ENCODE data around the gene NELL1.

Gene NELL1

GRCh38 chr11:21066030-21066429, 396.6 kb downstream of the NELL1 start:
- Histone ChIP-seq H3F3A (ENCODE audit: control insufficient read depth, insufficient read depth) (no peaks in the 10 kb centered on the region), H3K4me2 (ENCODE audit: low read length) (no peak overlapping the region), H3K27me3 (ENCODE audit: control insufficient read depth, low read length) (no peaks in the 10 kb centered on the region), H3K9me3 (ENCODE audit: control insufficient read depth, insufficient read depth, low read length) (no peaks in the 10 kb centered on the region), H3K9me2 (replicated peaks; ENCODE audit: control insufficient read depth, low read length) (no peaks in the 10 kb centered on the region), H4K20me1 (ENCODE audit: control insufficient read depth, insufficient read depth, low read depth, low read length) (no peaks in the 10 kb centered on the region), H3K4me3 (ENCODE audit: low read length) (no peak overlapping the region), H3K36me3 (ENCODE audit: control insufficient read depth, low read length) (no peaks in the 10 kb centered on the region), H3K27ac (ENCODE audit: low read depth, low read length) (no peak overlapping the region), H3K4me1 (ENCODE audit: control insufficient read depth, low read length) (no peaks in the 10 kb centered on the region), H3K79me2 (ENCODE audit: control insufficient read depth, low read length) (no peaks in the 10 kb centered on the region)
- TF ChIP-seq CTCF (IDR thresholded peaks at IDR 0.05; ENCODE audit: low read depth, low read length, poor library complexity, severe bottlenecking): no peak
- TF ChIP-seq EZH2phosphoT487 (IDR thresholded peaks at IDR 0.05; ENCODE audit: borderline replicate concordance, low read length): no peak

- Histone ChIP-seq H3K4me3 (ENCODE audit: low read length) (no peak overlapping the region), H3F3A (ENCODE audit: control insufficient read depth, insufficient read depth) (no peaks in the 10 kb centered on the region), H3K4me1 (ENCODE audit: control insufficient read depth, low read length) (no peaks in the 10 kb centered on the region), H3K36me3 (ENCODE audit: control insufficient read depth, low read length) (no peaks in the 10 kb centered on the region), H3K27me3 (ENCODE audit: control insufficient read depth, low read length) (no peaks in the 10 kb centered on the region), H3K9me2 (replicated peaks; ENCODE audit: control insufficient read depth, low read length) (no peaks in the 10 kb centered on the region), H3K9me3 (ENCODE audit: control insufficient read depth, insufficient read depth, low read length) (no peaks in the 10 kb centered on the region), H4K20me1 (ENCODE audit: control insufficient read depth, insufficient read depth, low read depth, low read length) (no peaks in the 10 kb centered on the region), H3K27ac (ENCODE audit: low read depth, low read length) (no peak overlapping the region), H3K79me2 (ENCODE audit: control insufficient read depth, low read length) (no peaks in the 10 kb centered on the region), H3K4me2 (ENCODE audit: low read length) (no peak overlapping the region)
- TF ChIP-seq EZH2phosphoT487 (IDR thresholded peaks at IDR 0.05; ENCODE audit: borderline replicate concordance, low read length): no peak
- TF ChIP-seq CTCF (IDR thresholded peaks at IDR 0.05; ENCODE audit: low read depth, low read length, poor library complexity, severe bottlenecking): no peak
These were observed 399.5 kb downstream of the NELL1 start for GRCh38 chr11:21068886-21069285.

GRCh38 chr11:21069909-21070308, 400.5 kb downstream of the NELL1 start:
- no peaks in the 10 kb centered on the region for H3K9me3 ChIP-seq (ENCODE audit: control insufficient read depth, insufficient read depth, low read length)
- no peak overlapping the region for H3K4me2 ChIP-seq (ENCODE audit: low read length)
- H3K27ac ChIP-seq (ENCODE audit: low read depth, low read length): no peak overlapping the region
- no peaks in the 10 kb centered on the region for H4K20me1 ChIP-seq (ENCODE audit: control insufficient read depth, insufficient read depth, low read depth, low read length)
- H3K4me3 ChIP-seq (ENCODE audit: low read length): no peak overlapping the region
- H3F3A ChIP-seq (ENCODE audit: control insufficient read depth, insufficient read depth): no peaks in the 10 kb centered on the region
- H3K27me3 ChIP-seq (ENCODE audit: control insufficient read depth, low read length): no peaks in the 10 kb centered on the region
- no peaks in the 10 kb centered on the region for H3K36me3 ChIP-seq (ENCODE audit: control insufficient read depth, low read length)
- no peak for TF ChIP-seq CTCF (IDR thresholded peaks at IDR 0.05; ENCODE audit: low read depth, low read length, poor library complexity, severe bottlenecking)
- no peak for TF ChIP-seq EZH2phosphoT487 (IDR thresholded peaks at IDR 0.05; ENCODE audit: borderline replicate concordance, low read length)
- H3K4me1 ChIP-seq (ENCODE audit: control insufficient read depth, low read length): no peaks in the 10 kb centered on the region
- no peaks in the 10 kb centered on the region for H3K79me2 ChIP-seq (ENCODE audit: control insufficient read depth, low read length)
- H3K9me2 ChIP-seq (replicated peaks; ENCODE audit: control insufficient read depth, low read length): no peaks in the 10 kb centered on the region

- Histone ChIP-seq H3K36me3 (ENCODE audit: control insufficient read depth, low read length) (no peaks in the 10 kb centered on the region), H3K27me3 (ENCODE audit: control insufficient read depth, low read length) (no peaks in the 10 kb centered on the region), H3K9me3 (ENCODE audit: control insufficient read depth, insufficient read depth, low read length) (no peaks in the 10 kb centered on the region), H3K4me2 (ENCODE audit: low read length) (no peak overlapping the region), H3F3A (ENCODE audit: control insufficient read depth, insufficient read depth) (no peaks in the 10 kb centered on the region), H4K20me1 (ENCODE audit: control insufficient read depth, insufficient read depth, low read depth, low read length) (no peaks in the 10 kb centered on the region), H3K27ac (ENCODE audit: low read depth, low read length) (no peak overlapping the region), H3K4me1 (ENCODE audit: control insufficient read depth, low read length) (no peaks in the 10 kb centered on the region), H3K4me3 (ENCODE audit: low read length) (no peak overlapping the region), H3K9me2 (replicated peaks; ENCODE audit: control insufficient read depth, low read length) (no peaks in the 10 kb centered on the region), H3K79me2 (ENCODE audit: control insufficient read depth, low read length) (no peaks in the 10 kb centered on the region)
- TF ChIP-seq EZH2phosphoT487 (IDR thresholded peaks at IDR 0.05; ENCODE audit: borderline replicate concordance, low read length): no peak
- TF ChIP-seq CTCF (IDR thresholded peaks at IDR 0.05; ENCODE audit: low read depth, low read length, poor library complexity, severe bottlenecking): no peak
These were observed 403.2 kb downstream of the NELL1 start for GRCh38 chr11:21072558-21072957.
